ENCODE data around the gene GBA2.
A peak's percentile ranks its signal among the peaks of the same experiment; 100 is the strongest.

The GBA2 gene

GRCh38 chr9:35748858-35749514 is at the start of gene GBA2, which contains the start of gene RGP1:
GBA2 (minus strand) TSS chr9:35749228; CDS start chr9:35748704, 524 bp downstream.
RGP1 (plus strand) TSS chr9:35749287; CDS start chr9:35749756, 469 bp downstream.
- DNase-seq, result peak; percentile 48

- no peak for DNase-seq
Observed at GRCh38 chr9:35797311-35798109, 48.5 kb upstream of the GBA2 start.

- DNase-seq, result no peak
Observed at GRCh38 chr9:35795695-35796094, 46.7 kb upstream of the GBA2 start.

- no peak for DNase-seq
Observed at GRCh38 chr9:35793461-35793860, 44.4 kb upstream of the GBA2 start.

- no peak for DNase-seq
Observed at GRCh38 chr9:35792826-35793225, 43.8 kb upstream of the GBA2 start.

GRCh38 chr9:35792024-35792813 is 43.2 kb upstream of the GBA2 start:
- DNase-seq, result no peak

- no peak for DNase-seq
Observed at GRCh38 chr9:35791297-35791921, 42.4 kb upstream of the GBA2 start, which contains the start of gene NPR2. NPR2 (plus strand) TSS chr9:35791591; CDS start chr9:35792409, 818 bp downstream.

- peak; percentile 84 for DNase-seq
Observed at GRCh38 chr9:35790385-35791296, 41.6 kb upstream of the GBA2 start.

GRCh38 chr9:35790025-35790384 is 41.0 kb upstream of the GBA2 start:
- no peak for DNase-seq

GRCh38 chr9:35789541-35789940 is 40.5 kb upstream of the GBA2 start:
- DNase-seq, result no peak

GRCh38 chr9:35783418-35783817 is 34.4 kb upstream of the GBA2 start:
- DNase-seq, result no peak

- DNase-seq, result no peak
Observed at GRCh38 chr9:35781066-35781465, 32.0 kb upstream of the GBA2 start.

GRCh38 chr9:35778496-35778895 is 29.5 kb upstream of the GBA2 start:
- DNase-seq, result no peak

GRCh38 chr9:35776018-35776417 is 27.0 kb upstream of the GBA2 start:
- peak; percentile 73 for DNase-seq

GRCh38 chr9:35774907-35775635 is 26.0 kb upstream of the GBA2 start:
- DNase-seq, result peak; percentile 5

GRCh38 chr9:35771943-35772342 is 22.9 kb upstream of the GBA2 start:
- DNase-seq, result peak; percentile 12

- DNase-seq, result peak; percentile 11
Observed at GRCh38 chr9:35771534-35771933, 22.5 kb upstream of the GBA2 start.

- no peak for DNase-seq
Observed at GRCh38 chr9:35771075-35771433, 22.0 kb upstream of the GBA2 start.

GRCh38 chr9:35769763-35770162 is 20.7 kb upstream of the GBA2 start:
- no peak for DNase-seq

- no peak for DNase-seq
Observed at GRCh38 chr9:35767458-35767857, 18.4 kb upstream of the GBA2 start.

- DNase-seq, result no peak
Observed at GRCh38 chr9:35766997-35767396, 18.0 kb upstream of the GBA2 start.
